GM23338 (cell line): Measurements from ENCODE around the gene SRPX2. TPM values are rescaled to one million over a fixed set of nuclear protein-coding genes. Genes with fewer than 3 reads are reported as not detected.

Source experiments
- ATAC-seq: fragments of 200-7000 bp; cut with Tn5 transposase; 3 replicates; pipeline ENCODE4 v1.9.1; 2020
- DNase-seq: peaks from one replicate; pipeline ENCODE4 v3.0.0-alpha.2; 2015; ENCODE audit warnings: low spot score
- H2AFZ ChIP-seq: fragments of 200-600 bp; sonication (generic); 2 replicates; pipeline ENCODE4 v1.8.0; 2016; ENCODE audit warnings: antibody characterized with exemption, mild to moderate bottlenecking, moderate library complexity
- H3F3A ChIP-seq: fragments of 200-600 bp; sonication (generic); replicated peaks from 2 replicates; pipeline ENCODE4 v1.8.0; 2017; ENCODE audit warnings: antibody characterized with exemption, mixed run types, low read depth
- H3K27ac ChIP-seq: fragments of 200-600 bp; sonication (generic); 2 replicates; pipeline ENCODE4 v1.6.1; 2016; ENCODE audit warnings: low read depth
- H3K27me3 ChIP-seq: fragments of 200-600 bp; sonication (generic); 2 replicates; pipeline ENCODE4 v1.8.0; 2016; ENCODE audit warnings: mild to moderate bottlenecking, mixed run types, moderate library complexity; ENCODE audit not compliant: insufficient read depth
- H3K36me3 ChIP-seq: fragments of 200-600 bp; sonication (generic); 2 replicates; pipeline ENCODE4 v1.8.0; 2016; ENCODE audit warnings: mild to moderate bottlenecking; ENCODE audit not compliant: insufficient read depth
- H3K4me1 ChIP-seq: fragments of 200-600 bp; sonication (generic); 2 replicates; pipeline ENCODE4 v1.8.0; 2016; ENCODE audit warnings: mild to moderate bottlenecking, moderate library complexity; ENCODE audit not compliant: insufficient read depth
- H3K4me2 ChIP-seq: fragments of 200-600 bp; sonication (generic); 2 replicates; pipeline ENCODE4 v1.7.1; 2017; ENCODE audit warnings: mixed run types
- H3K4me3 ChIP-seq: fragments of 200-600 bp; sonication (generic); 2 replicates; pipeline ENCODE4 v1.6.1; 2016; ENCODE audit warnings: mixed run types
- H3K79me2 ChIP-seq: fragments of 200-600 bp; sonication (generic); replicated peaks from 2 replicates; pipeline ENCODE4 v1.8.0; 2017; ENCODE audit warnings: mild to moderate bottlenecking; ENCODE audit not compliant: insufficient read depth
- H3K9me2 ChIP-seq: fragments of 200-600 bp; sonication (generic); 2 replicates; pipeline ENCODE4 v1.8.0; 2017; ENCODE audit not compliant: insufficient read depth
- H4K20me1 ChIP-seq: fragments of 200-600 bp; sonication (generic); replicated peaks from 2 replicates; pipeline ENCODE4 v1.8.0; 2017; ENCODE audit warnings: mild to moderate bottlenecking; ENCODE audit not compliant: insufficient read depth
- H3K27ac Mint-ChIP-seq: 2 replicates; pipeline ENCODE4 v1.8.0; 2020; ENCODE audit warnings: inconsistent platforms, mild to moderate bottlenecking, moderate library complexity, mixed read lengths
- H3K27me3 Mint-ChIP-seq: 3 replicates; pipeline ENCODE4 v1.8.0; 2022; ENCODE audit warnings: low read depth, mild to moderate bottlenecking, moderate library complexity, mixed read lengths, inconsistent platforms; ENCODE audit not compliant: insufficient read depth, poor library complexity
- H3K36me3 Mint-ChIP-seq: 3 replicates; pipeline ENCODE4 v1.8.0; 2021; ENCODE audit warnings: low read depth, mild to moderate bottlenecking, inconsistent platforms, moderate library complexity, mixed read lengths
- H3K4me1 Mint-ChIP-seq: 3 replicates; pipeline ENCODE4 v1.8.0; 2020; ENCODE audit warnings: mild to moderate bottlenecking, inconsistent platforms, mixed read lengths
- H3K4me3 Mint-ChIP-seq: 3 replicates; pipeline ENCODE4 v1.8.0; 2021; ENCODE audit warnings: moderate library complexity, mild to moderate bottlenecking, inconsistent platforms, mixed read lengths
- H3K9me3 Mint-ChIP-seq: 3 replicates; pipeline ENCODE4 v1.8.0; 2020; ENCODE audit warnings: moderate library complexity, mild to moderate bottlenecking, inconsistent platforms, mixed read lengths
- EZH2phosphoT487 ChIP-seq: fragments of 200-600 bp; sonication (generic); IDR thresholded peaks from one replicate; pipeline ENCODE4 v1.8.1; 2018; ENCODE audit warnings: antibody characterized with exemption; ENCODE audit not compliant: unreplicated experiment
- REST ChIP-seq: IDR thresholded peaks from one replicate; pipeline ENCODE4 v1.6.1; 2018; ENCODE audit warnings: antibody characterized with exemption; ENCODE audit not compliant: unreplicated experiment
- STAT1 ChIP-seq: IDR thresholded peaks from one replicate; pipeline ENCODE4 v1.6.1; 2016; ENCODE audit warnings: antibody characterized with exemption; ENCODE audit not compliant: unreplicated experiment
- ZNF114 ChIP-seq: fragments of 250-450 bp; sonication (Bioruptor Pico); IDR thresholded peaks from 2 replicates; pipeline ENCODE4 v1.5.0; 2020; ENCODE audit warnings: mild to moderate bottlenecking, moderate library complexity
- ZNF462 ChIP-seq: fragments of 250-450 bp; sonication (Bioruptor Pico); IDR thresholded peaks from 2 replicates; pipeline ENCODE4 v1.5.0; 2020; ENCODE audit warnings: mild to moderate bottlenecking, moderate library complexity
- polyA plus RNA-seq: library from polyadenylated mRNA; unstranded; fragments of >200 nt; fragmentation: Nextera tagmentation; extraction: Ambion mirVana; gene quantifications from 2 replicates; pipeline ENCODE4 v1.2.1, GENCODE V29; 2016
- total RNA-seq: library from RNA; depleted of rRNA; stranded (reverse); fragments of >200 nt; shearing (Covaris generic); gene quantifications from 2 replicates; pipeline ENCODE4 v1.2.3, GENCODE V29; 2014

Gene SRPX2
- total and polyA plus RNA-seq, 2 experiments from 2014 or later, result not detected

GRCh38 chrX:100600340-100600739, 43.7 kb upstream of the SRPX2 start:
- Histone ChIP-seq H3K4me1 (peaks cover 16% of the 10 kb centered on the region; the same call in 1 of the 2 replicates), H4K20me1 (no peaks in the 10 kb centered on the region), H2AFZ (no peak overlapping the region), H3K4me3 (no peak overlapping the region), H3K36me3 (no peaks in the 10 kb centered on the region), H3K27me3 (no peaks in the 10 kb centered on the region), H3F3A (no peaks in the 10 kb centered on the region), H3K79me2 (no peaks in the 10 kb centered on the region), H3K9me2 (no peaks in the 10 kb centered on the region), H3K27ac (no peak overlapping the region), H3K4me2 (no peak overlapping the region)
- Mint-ChIP-seq H3K9me3 (no peaks in the 10 kb centered on the region), H3K27me3 (peaks cover 2% of the 10 kb centered on the region), H3K27ac (no peak overlapping the region), H3K4me3 (no peak overlapping the region), H3K36me3 (no peaks in the 10 kb centered on the region), H3K4me1 (peaks cover 29% of the 10 kb centered on the region)
- no peak for TF ChIP-seq ZNF114
- no peak for TF ChIP-seq STAT1
- TF ChIP-seq ZNF462, result no peak
- no peak for TF ChIP-seq REST
- no peak for TF ChIP-seq EZH2phosphoT487
- ATAC-seq (no peak), DNase-seq (no peak)
